ENCODE measurements around the gene OPTN. TPM values are rescaled to one million over a fixed set of nuclear protein-coding genes. Genes with fewer than 3 reads are reported as not detected.

The OPTN gene
- total and polyA plus RNA-seq, 2 of the 8 experiments (the other 6 are each of a cell fraction or from before 2014, with no cell fraction given), result 4.8 to 20.1 TPM

DNA sequence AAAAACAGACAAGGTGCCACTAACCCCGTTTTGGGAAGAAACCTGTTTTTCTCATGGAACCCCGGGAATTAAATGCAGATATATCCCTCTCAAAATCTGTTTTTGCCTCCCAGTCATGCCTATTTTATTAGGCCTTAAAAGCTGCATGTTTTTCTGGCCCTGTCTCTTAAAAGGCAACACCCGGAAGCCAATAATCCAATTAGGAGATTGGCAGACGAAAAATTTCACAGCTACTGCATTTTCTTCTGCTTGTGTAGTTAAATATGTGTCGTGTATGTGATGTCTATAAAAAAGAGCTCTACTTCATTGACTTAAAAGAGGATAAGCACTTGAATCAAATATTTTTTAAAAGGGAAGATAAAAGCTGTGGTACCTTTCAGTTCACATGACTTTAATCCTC is 31.9 kb upstream of the OPTN start:
- no peaks in the 10 kb centered on the region for H4K20me1 ChIP-seq (replicated peaks in 1 of 2; ENCODE audit: control insufficient read depth in 1 of 2, insufficient read depth in 2 of 2, low read length in 2 of 2)
- CTCF ChIA-PET (ENCODE audit: partially characterized antibody), result no interaction called here
- H4K8ac ChIP-seq (ENCODE audit: extremely low read depth, insufficient read depth, low read length), result no peak overlapping the region
- H4K5ac ChIP-seq (ENCODE audit: insufficient read length, low read depth, low read length), result no peak overlapping the region
- no peaks in the 10 kb centered on the region; a peak in 1 of 7 replicates for H3K27me3 ChIP-seq (replicated peaks in 1 of 4; ENCODE audit: control insufficient read depth in 3 of 4, extremely low read depth in 1 of 4, insufficient read depth in 3 of 4, low read length in 3 of 4)
- no peak overlapping the region for H3K18ac ChIP-seq (ENCODE audit: extremely low read depth, low read length)
- H2BK20ac ChIP-seq (ENCODE audit: low read length), result no peak overlapping the region
- peaks cover 10 to 12% of the 10 kb centered on the region in 2 experiments; a peak in 2 of 4 replicates for H3K9me3 ChIP-seq (ENCODE audit: insufficient read depth in 2 of 2, low read depth in 1 of 2, low read length in 1 of 2)
- no peak overlapping the region for H3K4ac ChIP-seq (replicated peaks; ENCODE audit: insufficient read length, low read depth, low read length)
- H3K4me2 ChIP-seq (ENCODE audit: insufficient read depth in 1 of 2, low read depth in 2 of 2, low read length in 2 of 2), result no peak overlapping the region
- H3K36me3 ChIP-seq (ENCODE audit: control insufficient read depth in 2 of 4, insufficient read depth in 4 of 4, low read length in 3 of 4), result no peaks in the 10 kb centered on the region; a peak in 1 of 8 replicates
- DNase-seq (ENCODE audit: low read depth in 1 of 2, low spot score in 2 of 2) (no peak), FAIRE-seq (no peak)
- no peak overlapping the region for H3K27ac ChIP-seq (ENCODE audit: low read depth, low read length)
- no peak overlapping the region for H3K23ac ChIP-seq (ENCODE audit: insufficient read length)
- H3K4me3 ChIP-seq (ENCODE audit: extremely low read depth in 1 of 4, insufficient read depth in 2 of 4, low read depth in 3 of 4, low read length in 4 of 4), result no peak overlapping the region
- POLR2A ChIA-PET (ENCODE audit: partially characterized antibody), result no interaction called here
- WGBS, 2 experiments (ENCODE audit: extremely low coverage in 1 of 2, insufficient coverage in 1 of 2, insufficient read length in 1 of 2, insufficient replicate concordance in 2 of 2, low coverage in 1 of 2, low lambda C conversion rate in 2 of 2, missing lambda C conversion rate in 1 of 2), result 83% methylated on average over 5 of the region's 5 CpGs; no CpG with 5 or more reads in 1 of the 2 experiments
- H2BK15ac ChIP-seq (ENCODE audit: low read length), result no peak overlapping the region
- no peaks in the 10 kb centered on the region; a peak in 1 of 7 replicates for H3K4me1 ChIP-seq (replicated peaks in 1 of 4; ENCODE audit: control insufficient read depth in 3 of 4, insufficient read depth in 4 of 4, low read length in 3 of 4)
- H3K9ac ChIP-seq (replicated peaks in 1 of 4; ENCODE audit: extremely low read depth in 1 of 4, low read depth in 3 of 4, low read length in 3 of 4), result no peak overlapping the region
- no peaks in the 10 kb centered on the region for H3K23me2 ChIP-seq (ENCODE audit: low read depth, low read length)
- no peaks in the 10 kb centered on the region for H3K79me1 ChIP-seq (ENCODE audit: low read depth, low read length)
- no peak overlapping the region for H4K91ac ChIP-seq (replicated peaks; ENCODE audit: insufficient read length, low read length)
- no peak overlapping the region for H2BK120ac ChIP-seq (replicated peaks; ENCODE audit: low read depth, low read length)
- H3K14ac ChIP-seq (ENCODE audit: insufficient read length), result no peak overlapping the region
- H2AFZ ChIP-seq (ENCODE audit: low read length), result no peak overlapping the region
- no peak overlapping the region for H3K56ac ChIP-seq (replicated peaks; ENCODE audit: insufficient read length, low read depth, low read length)
- H3K79me2 ChIP-seq (ENCODE audit: control insufficient read depth in 1 of 2, insufficient read depth in 2 of 2, low read length in 2 of 2), result no peaks in the 10 kb centered on the region
- H2AK5ac ChIP-seq (ENCODE audit: low read depth, low read length), result no peak overlapping the region
- H2BK12ac ChIP-seq (ENCODE audit: low read depth, low read length), result no peak overlapping the region
- H2BK5ac ChIP-seq (ENCODE audit: low read depth, low read length), result no peak overlapping the region

Data from H1 (cell line).